Measurements from ENCODE around the gene FAF1. TPM values are rescaled to one million over a fixed set of nuclear protein-coding genes. Genes with fewer than 3 reads are reported as not detected.

Gene FAF1
- total and polyA plus RNA-seq, 2 donors (not counting 3 experiments of a cell fraction or from before 2014, with no cell fraction given) = 9.0 to 57.6 TPM

DNA sequence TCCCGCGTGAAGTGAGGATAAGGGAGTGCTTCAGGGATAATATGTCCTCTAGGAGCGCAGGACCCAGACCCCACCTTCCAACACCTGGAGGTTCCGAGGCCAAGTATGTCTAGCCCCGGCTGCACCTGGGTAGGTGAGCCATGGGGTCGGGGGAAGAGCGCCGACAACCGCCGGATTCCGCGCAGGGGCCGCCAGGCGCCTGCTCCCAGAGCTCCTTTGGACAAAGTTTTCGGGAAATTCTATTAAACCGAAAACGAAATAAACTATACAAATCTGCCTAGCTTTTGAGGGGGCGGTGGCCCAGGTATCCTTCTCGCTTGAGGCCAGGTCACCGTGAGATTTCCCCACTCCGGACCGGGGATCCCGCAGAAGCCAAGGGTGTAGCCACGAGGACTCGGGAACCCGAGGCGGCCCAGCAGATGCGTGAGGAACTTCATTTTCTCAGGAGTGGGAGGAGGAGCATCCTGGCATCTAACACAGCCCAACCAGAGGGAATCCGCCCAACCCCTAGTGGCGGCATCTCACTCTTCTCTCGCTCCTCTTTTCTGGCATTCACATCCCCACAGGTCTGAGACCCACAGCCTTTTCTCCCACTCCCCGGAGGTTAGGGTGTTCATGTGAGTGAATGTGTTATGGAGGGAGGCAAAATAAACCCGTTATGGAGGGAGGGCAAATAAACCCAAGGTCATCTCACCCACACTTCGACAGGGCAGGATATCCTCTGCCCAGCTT lies 534.5 kb downstream of the FAF1 start:
- CTCF ChIA-PET = interaction anchor here (1.1 kb wide), 1 partner anchor 178 kb away, joined by 5 read pairs; no protein-coding TSS in a partner anchor
- Histone ChIP-seq H3K9me1 (replicated peaks; ENCODE audit: control insufficient read depth, extremely low read depth, insufficient read depth, low read length) (no peaks in the 10 kb centered on the region), H2AFZ (ENCODE audit: low read depth, low read length) (no peak overlapping the region), H3K79me2 (ENCODE audit: control insufficient read depth, insufficient read depth, low read length) (no peaks in the 10 kb centered on the region), H3K4me2 (ENCODE audit: insufficient read depth, low read length) (no peak overlapping the region), H3K4me1 (ENCODE audit: control insufficient read depth, extremely low read depth, insufficient read depth, low read length) (peaks cover 3% of the 10 kb centered on the region), H3K27ac (ENCODE audit: insufficient read depth, low read depth, low read length) (no peak overlapping the region), H4K20me1 (replicated peaks; ENCODE audit: control insufficient read depth, extremely low read depth, insufficient read depth, low read length) (no peaks in the 10 kb centered on the region), H3K9me3 (replicated peaks; ENCODE audit: control insufficient read depth, insufficient read depth, low read length) (no peaks in the 10 kb centered on the region), H3K27me3 (ENCODE audit: control insufficient read depth in 2 of 2, insufficient read depth in 2 of 2, low read length in 2 of 2) (peaks cover 85 to 100% of the 10 kb centered on the region in 2 experiments), H3K36me3 (ENCODE audit: control insufficient read depth in 2 of 2, extremely low read depth in 1 of 2, insufficient read depth in 2 of 2, low read length in 2 of 2) (no peaks in the 10 kb centered on the region), H3K4me3 (replicated peaks in 1 of 3; ENCODE audit: insufficient read depth in 1 of 3, low read depth in 1 of 3, low read length in 3 of 3) (no peak overlapping the region), H3K9ac (replicated peaks; ENCODE audit: extremely low read depth, insufficient read depth, low read length) (no peak overlapping the region)
- dilution Hi-C loops (cut with MboI; ENCODE audit: extremely low pct_ligation_motif_present, low sequenced_read_pairs) (no loop called here), intact Hi-C loops (cut with micrococcal nuclease) (loop anchor here (5.0 kb wide), 1 partner anchor 552 kb away; no protein-coding TSS in a partner anchor)
- BruUV-seq (replicated peaks) = no TSS peak
- POLR2A ChIA-PET = no interaction called here
- TF ChIP-seq JUN (IDR thresholded peaks at IDR 0.05; ENCODE audit: borderline replicate concordance, insufficient read depth, insufficient read length, low read depth) = no peak
- TF ChIP-seq EZH2 (IDR thresholded peaks at IDR 0.05; ENCODE audit: borderline replicate concordance, low read depth, low read length, severe bottlenecking) = peak; percentile 93
- TF ChIP-seq, protein P1, sequence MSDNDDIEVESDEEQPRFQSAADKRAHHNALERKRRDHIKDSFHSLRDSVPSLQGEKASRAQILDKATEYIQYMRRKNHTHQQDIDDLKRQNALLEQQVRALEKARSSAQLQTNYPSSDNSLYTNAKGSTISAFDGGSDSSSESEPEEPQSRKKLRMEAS (IDR thresholded peaks at IDR 0.05; ENCODE audit: insufficient read depth, insufficient read length) = no peak
- no peak for TF ChIP-seq POLR2A (IDR thresholded peaks at IDR 0.05; ENCODE audit: low read depth, low read length)
- TF ChIP-seq GATA2 (IDR thresholded peaks at IDR 0.05; ENCODE audit: insufficient read depth, insufficient read length, low read depth, low read length) = no peak
- TF ChIP-seq, protein P2, sequence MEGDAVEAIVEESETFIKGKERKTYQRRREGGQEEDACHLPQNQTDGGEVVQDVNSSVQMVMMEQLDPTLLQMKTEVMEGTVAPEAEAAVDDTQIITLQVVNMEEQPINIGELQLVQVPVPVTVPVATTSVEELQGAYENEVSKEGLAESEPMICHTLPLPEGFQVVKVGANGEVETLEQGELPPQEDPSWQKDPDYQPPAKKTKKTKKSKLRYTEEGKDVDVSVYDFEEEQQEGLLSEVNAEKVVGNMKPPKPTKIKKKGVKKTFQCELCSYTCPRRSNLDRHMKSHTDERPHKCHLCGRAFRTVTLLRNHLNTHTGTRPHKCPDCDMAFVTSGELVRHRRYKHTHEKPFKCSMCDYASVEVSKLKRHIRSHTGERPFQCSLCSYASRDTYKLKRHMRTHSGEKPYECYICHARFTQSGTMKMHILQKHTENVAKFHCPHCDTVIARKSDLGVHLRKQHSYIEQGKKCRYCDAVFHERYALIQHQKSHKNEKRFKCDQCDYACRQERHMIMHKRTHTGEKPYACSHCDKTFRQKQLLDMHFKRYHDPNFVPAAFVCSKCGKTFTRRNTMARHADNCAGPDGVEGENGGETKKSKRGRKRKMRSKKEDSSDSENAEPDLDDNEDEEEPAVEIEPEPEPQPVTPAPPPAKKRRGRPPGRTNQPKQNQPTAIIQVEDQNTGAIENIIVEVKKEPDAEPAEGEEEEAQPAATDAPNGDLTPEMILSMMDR (IDR thresholded peaks at IDR 0.05; ENCODE audit: extremely low read depth in 1 of 2, insufficient read depth in 1 of 2, low read depth in 1 of 2, low read length in 2 of 2) = peak in 1 of 2 donors; percentile 6
- no peak for TF ChIP-seq FOS (IDR thresholded peaks at IDR 0.05; ENCODE audit: borderline replicate concordance, insufficient read depth, low read length)
- no peak for TF ChIP-seq MYC (IDR thresholded peaks at IDR 0.05; ENCODE audit: low read depth, low read length)
- DNase-seq (ENCODE audit: low read depth, low spot score) = no peak
- no peak for FAIRE-seq
